ENCODE measurements around the gene TMEM248.
"Not testable (repeated sequence)": the region's sequence is repeated elsewhere in the genome, so short reads cannot be mapped to it uniquely, and the experiment has no call there.

The TMEM248 gene, protein sequence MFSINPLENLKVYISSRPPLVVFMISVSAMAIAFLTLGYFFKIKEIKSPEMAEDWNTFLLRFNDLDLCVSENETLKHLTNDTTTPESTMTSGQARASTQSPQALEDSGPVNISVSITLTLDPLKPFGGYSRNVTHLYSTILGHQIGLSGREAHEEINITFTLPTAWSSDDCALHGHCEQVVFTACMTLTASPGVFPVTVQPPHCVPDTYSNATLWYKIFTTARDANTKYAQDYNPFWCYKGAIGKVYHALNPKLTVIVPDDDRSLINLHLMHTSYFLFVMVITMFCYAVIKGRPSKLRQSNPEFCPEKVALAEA

DNA sequence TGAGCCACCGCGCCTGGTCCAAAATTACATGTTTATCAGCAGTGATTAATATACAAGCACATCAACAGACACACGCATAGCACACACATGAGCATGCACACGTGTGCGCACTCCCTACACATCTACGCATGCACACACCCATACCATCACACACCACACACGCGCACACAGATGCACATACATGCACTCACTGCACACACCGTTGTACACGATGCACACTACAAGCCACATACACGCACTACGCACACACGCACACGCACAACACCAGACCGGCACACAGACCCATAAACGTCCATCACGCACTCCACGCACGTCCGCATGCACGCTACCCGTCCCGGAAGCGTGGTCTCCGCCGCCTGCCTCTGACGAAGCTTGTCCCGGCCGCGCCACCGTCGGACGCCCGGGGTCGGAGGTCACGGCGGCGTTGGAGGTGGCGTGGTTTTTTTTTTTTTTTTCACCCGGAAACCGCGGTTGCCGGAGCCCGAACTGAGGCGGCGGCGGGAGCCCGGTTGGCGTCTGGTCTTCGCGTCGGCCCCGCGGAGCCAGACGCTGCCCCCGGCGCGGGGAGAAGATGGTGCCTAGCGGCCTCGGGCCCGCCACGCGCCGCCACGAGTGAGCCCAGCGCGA lies at the start of gene TMEM248:
Gene TMEM248 (plus strand): TSS at position 457 of the 627 bp plus-strand sequence. CDS start 20,641 bp downstream, outside the sequence.
- DNase-seq: peak; percentile 72 to 76

DNA sequence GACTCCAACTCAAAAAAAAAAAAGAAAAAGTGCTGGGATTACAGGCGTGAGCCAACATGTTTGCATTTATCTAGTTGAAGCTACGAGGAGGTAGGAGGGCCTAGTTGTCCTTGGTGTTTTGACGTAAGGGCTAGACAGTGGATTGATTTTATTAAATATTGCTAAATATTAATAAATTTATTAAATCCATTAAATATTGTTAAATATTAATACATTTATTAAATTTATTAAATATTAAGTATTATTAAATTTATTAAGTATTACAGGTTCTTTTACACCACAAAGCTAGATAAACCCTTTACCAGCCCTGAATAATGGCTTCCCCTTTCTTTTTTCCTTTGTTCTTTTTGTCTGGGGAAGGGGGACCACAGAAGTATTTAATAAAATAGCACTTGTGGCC lies 47.5 kb upstream of the TMEM248 start:
- no peak for DNase-seq

DNA sequence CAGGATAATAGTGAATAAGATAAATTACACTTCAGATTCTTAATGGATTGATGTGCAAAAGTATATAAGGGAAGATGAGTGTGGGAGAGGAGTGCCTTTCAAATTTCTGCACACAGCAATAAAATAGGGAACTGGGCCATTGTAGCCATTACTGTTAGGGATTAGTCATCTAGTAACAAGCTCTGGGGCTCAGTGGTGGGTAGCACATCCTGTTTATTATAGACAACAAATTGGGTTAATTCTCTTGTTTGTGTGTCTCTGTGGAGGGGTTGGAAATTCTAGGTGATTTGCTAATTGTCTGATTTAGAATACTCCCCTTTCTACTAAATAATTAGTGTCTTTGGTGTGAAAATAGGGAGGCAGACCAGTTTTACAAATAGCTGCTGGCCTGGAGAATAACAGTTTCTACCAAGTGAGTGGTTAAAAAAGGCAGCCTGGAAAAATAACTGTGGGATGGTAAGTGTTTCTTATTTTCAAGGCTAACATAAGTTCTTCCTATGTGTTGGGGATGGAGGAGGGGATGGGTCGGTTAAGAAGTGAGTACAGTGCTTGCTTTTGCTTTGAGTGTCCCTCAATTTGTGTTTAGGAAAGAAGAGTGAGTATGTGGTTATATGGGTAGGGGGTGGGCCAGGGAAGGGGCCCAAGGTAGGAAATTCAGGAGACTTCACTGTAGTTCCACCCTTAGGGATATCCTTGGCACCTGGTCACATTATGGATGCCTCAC lies 43.3 kb upstream of the TMEM248 start:
- peak in 1 of 2 donors; percentile 32 for DNase-seq

DNA sequence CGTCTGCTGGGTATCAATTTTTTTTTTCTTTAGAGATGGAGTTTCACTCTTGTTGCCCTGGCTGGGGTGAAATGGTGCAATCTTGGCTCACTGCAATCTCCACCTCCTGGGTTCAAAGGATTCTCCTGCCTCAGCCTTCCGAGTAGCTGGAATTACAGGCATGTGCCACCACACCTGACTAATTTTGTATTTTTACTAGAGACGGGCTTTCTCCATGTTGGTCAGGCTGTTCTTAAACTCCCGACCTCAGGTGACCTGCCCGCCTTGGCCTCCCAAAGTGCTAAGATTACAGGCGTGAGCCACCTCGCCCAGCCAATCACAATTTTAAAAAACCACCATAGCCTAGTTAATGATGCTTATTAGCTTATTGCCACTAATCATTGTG lies 42.7 kb upstream of the TMEM248 start:
- DNase-seq: not testable (repeated sequence)

DNA sequence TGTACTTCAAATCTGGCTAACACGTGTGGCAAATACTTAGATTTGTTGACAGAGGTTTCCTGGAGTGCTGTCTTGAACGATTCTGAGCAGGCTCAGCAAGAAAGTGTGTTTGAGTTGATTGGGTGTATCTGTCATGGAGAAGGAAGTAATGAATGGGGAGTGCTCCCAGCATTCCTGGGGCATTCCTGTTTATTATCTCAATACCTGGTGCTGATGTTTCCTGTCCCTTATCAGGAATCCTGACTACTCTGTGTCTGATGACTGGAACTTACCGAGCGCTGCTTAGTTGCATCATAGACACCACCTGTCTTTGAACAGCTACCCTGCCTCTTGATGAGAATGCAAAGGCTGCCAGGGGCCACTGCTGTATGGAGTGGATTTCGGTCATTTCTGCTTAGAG lies 41.0 kb upstream of the TMEM248 start:
- DNase-seq: no peak

DNA sequence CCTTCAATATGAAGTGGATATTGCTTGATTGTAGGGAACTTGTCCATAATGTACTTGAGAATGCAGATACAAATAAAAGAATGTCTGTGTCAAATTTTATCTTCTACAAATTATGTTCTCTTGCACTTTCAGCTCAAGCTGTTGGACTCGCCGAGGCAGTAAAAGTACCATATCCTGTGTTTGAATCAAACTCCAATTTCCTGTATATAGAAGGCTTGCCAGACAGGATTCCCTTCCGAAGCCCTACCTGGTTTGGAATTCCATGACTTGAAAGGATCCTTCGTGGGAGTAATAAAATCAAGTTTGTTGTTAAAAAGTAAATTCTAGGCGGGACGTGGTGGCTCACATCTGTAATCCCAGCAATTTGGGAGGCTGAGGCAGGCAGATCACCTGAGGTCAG lies 40.4 kb upstream of the TMEM248 start:
- DNase-seq: not testable (repeated sequence)

DNA sequence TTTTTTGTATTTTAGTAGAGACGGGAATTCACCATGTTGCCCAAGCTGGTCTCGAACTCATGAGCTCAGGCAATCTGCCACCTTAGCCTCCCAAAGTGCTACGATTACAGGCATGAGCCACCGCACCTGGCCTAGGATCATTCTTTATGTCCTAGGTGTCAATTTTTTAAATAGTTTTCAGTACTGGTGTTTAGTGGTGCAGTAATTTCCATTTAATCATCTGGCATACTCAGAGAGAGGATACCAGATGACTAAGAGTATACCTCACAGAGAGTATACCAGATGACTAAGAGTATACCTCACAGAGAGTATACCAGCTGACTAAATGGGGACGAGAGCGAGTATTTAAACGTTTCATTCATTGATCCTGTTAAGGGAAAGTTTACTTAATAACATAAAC lies 37.3 kb upstream of the TMEM248 start:
- no peak for DNase-seq

DNA sequence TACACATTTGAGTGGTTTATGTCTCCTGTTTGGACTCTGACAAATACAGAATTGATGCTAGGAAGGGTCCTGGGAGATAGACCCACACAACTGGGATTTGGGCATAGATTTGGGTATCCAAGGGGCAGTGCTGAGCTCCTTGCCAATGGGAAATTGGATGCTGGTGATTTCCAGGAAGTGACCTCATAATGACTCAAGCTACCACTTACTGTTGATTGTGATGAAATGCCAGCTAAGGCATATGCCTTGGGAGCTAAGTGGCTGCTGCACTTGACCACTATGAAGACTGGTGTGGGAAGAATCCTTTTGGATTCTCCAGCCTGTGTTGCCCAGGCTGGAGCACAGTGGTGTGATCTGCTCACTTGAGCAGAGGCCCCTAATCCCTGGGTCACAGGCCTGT lies 36.5 kb upstream of the TMEM248 start:
- not testable (repeated sequence) for DNase-seq

DNA sequence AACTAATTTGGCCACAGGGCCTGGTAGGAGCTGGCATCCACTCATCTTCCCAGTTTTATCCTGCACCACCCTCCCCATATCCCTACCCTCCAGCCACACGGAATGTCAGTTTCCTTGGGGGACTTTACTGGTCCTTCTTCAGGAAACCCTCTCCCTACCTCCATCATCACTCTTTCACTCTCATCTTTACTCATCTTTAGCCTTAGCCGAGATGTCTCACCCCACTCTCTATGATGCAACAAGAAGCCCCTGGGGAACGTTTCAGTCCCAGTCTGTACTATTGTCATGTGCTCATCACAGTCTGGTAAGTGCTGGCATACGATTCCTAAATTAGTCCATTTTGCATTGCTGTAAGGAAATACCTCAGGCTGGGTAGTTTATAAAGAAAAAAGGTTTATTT lies 34.9 kb upstream of the TMEM248 start:
- DNase-seq: no peak

DNA sequence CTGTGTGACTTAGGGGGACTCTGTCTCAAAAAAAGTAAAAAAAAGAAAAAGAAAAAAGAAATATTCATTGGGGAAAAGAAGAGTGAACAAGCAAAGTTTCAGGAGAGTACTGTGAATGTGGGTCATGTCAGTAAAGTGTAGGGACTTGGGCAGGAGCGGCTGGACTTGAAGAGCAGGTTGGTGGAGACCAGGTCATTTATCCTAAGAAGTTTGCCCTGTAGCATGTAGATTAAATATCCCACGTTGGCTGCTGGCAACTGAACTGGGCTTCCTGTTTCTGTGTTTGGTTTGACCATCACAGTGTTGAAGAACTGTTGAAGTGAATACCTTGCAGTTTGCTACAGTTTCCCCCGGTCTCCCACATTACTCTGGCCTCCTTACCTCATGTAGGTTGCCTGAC lies 32.8 kb upstream of the TMEM248 start:
- not testable (repeated sequence) for DNase-seq

DNA sequence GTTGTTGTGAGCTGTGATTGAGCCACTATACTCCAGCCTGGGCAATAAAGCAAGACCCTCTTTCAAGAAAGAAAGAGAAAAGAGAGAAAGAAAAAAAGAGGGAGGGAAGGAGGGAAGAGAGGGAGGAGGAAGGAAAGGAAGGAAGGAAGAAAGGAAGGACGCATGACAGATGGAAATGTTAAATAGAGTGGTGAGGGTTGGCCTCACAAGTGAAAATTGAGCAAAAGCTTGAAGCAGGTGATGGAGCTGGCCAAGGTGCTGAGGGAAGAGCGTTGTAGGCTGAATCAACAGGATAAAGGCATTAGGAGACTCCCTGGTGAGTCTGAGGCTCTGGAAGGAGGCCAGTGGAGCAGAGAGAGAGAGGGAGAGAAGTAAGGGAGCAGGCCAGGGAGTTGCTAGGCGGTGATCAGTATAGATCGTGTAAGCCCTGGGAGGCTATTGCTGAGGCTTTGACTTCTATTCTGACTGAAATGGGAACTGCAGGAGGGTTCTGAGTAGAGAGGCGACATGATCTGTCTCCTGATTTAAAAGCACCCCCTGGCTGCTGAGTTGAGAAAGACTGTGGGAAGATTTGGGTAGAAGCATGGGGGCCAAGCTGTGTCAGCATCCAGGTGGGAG lies 26.5 kb upstream of the TMEM248 start:
- peak in 1 of 2 donors; percentile 12 for DNase-seq

DNA sequence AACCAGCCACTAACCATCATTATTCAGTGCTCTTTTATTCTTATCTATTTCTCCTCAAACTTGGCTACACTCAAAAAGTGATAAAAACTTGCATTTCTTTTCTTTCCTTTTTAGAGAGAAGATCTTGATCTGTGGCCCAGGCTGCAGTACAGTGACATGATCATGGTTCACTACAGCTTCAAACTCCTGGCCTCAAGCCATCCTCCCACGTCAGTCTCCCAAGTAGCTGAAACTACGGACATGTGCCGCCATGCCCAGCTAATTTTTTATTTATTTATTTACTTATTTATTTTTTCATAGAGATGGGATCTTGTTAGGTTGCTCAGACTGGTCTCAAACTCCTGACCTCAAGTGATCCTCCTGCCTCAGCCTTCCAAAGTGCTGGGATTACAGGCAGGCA lies 24.6 kb upstream of the TMEM248 start:
- DNase-seq: no peak

DNA sequence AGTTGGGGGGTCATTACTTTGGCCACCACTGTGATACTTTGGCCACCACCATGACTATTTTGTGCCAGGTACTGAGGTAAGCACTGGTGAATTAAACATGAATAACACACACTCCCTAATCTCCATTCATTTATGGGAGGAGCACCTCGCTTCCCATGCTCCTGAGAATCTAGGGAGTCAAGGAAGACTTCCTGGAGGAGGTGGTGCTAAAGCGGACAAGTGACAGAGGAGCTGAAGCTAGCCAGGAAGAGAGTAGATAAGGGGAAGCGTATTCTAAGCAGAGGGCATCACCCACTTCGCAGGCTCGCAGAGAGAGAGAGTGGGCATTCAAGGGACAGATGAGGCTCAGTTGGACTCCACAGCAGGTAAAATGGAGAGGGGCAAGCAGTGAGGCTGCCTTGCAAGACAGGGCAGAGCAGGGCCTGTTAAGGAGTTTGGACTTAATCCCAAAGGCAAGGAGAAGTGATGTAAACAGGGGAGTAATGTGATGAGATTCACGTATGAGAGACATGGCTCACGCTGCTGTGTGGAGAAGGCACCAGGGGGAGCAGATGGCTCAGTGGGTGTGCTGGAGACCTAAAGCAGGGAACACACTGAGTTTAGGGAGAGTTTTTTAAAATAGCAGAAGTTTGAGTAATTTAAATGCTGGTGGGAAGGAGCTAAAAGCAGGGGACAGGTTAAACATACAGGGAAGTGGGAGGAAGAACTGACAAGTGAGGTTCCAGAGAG lies 21.3 kb upstream of the TMEM248 start:
- DNase-seq: no peak

DNA sequence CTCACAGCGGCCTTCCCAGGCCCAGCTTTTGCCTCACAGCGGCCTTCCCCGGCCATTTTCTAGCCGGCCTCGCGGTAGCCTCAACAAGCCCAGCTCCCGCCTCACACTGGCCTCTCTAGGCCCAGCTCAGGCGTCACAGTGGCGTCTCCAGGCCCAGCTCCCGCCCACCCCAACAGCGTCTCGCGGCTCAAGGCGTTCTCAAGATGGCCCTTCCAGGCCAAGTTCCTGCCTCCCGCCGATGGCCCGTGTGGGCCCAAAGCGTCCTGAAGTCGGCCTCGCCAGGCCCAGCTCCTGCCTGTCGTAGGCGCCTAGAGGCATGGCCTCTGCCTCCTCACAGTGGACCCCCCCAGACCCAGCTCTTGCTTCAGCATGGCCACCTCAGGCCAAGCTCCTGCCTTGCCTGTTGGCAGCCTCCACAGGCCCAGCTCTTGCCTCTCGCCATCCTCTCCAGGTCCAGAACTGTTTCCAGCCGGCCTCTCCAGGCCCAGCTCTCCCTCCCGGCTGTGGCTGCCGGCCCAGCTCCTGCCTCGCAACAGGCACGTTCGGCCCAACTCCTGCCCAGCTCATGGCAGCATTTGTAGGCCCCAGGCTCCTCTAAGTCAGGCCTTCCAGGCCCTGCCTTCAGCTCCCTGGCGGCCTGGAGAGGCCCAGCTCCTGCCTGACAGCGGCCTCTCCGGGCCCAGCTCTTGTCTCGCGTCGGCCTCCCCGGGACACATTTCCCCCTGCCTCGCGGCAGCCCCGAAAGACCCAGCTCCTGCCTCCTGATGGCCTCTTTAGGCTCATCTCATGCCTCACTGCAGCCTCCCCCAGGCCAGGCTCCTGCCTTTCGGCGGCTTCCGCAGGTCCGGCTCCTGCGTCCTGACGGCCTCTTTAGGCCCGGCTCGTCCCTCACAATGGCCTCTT lies 18.8 kb upstream of the TMEM248 start:
- DNase-seq: no peak

DNA sequence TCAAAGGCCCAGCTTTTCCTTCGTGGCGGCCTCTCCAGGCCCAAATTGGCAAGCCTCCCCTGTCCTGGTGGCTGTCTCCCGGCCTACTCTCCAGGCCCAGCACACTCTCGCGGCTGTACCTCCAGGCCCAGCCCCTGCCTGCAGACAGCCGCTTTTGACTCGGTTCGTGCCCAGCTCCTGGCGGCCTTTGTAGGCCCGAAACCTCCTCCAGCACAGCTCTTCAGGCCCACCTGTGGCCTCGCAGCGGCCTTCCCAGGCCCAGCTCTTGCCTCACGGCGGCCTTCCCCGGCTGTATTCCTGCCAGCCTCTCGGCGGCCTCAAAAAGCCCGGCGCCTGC lies 18.2 kb upstream of the TMEM248 start:
- no peak for DNase-seq

DNA sequence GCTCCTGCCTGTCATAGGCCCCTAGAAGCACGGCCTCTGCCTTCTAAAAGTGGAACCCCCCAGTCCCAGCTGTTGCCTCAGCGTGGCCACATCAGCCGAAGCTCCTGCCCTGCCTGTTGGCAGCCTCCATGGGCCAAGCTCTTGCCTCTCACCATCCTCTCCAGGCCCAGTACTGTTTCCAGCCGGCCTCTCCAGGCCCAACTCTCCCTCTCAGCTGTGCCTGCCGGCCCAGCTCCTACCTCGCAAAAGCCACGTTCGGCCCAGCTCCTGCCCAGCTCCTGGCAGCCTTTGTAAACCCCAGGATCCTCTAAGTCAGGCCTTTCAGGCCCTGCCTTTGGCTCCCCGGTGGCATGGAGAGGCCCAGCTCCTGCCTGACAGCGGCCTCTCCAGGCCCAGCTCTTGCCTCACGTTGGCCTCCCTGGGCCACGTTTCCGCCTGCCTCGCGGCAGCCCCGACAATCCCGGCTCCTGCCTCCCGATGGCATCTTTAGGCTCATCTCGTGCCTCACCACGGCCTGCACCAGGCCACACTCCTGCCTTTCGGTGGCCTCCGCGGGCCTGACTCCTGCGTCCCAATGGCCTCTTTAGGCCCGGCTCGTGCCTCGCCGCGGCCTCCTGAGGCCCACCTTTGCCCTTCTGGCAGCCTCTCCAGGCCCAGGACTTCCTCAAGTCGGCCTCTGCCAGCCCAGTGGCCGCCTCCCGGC lies 17.5 kb upstream of the TMEM248 start:
- no peak for DNase-seq

DNA sequence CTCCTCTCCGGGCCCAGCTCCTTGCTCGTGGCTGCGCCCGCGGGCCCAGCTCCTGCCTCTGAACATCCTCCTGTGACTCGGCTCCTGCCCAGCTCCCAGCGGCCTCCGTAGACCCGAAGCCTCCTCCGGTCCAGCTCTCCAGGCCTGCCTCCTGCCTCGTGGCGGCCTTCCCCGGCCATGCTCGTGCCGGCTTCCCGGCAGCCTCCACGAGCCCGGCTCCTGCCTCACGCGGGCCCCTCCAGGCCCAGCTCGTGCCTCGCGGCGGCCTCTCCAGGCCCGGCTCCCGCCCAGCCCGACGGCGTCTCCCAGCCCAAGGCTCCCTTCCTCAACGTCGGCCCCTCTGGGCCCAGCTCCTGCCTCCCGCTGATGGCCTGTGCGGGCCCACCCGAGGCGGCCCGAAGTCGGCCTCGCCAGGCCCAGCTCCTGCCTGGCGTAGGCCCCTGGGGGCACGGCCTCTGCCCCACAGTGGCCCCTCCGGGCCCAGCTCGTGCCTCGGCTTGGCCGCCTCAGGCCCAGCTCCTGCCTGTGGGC lies 16.9 kb upstream of the TMEM248 start:
- DNase-seq: no peak

DNA sequence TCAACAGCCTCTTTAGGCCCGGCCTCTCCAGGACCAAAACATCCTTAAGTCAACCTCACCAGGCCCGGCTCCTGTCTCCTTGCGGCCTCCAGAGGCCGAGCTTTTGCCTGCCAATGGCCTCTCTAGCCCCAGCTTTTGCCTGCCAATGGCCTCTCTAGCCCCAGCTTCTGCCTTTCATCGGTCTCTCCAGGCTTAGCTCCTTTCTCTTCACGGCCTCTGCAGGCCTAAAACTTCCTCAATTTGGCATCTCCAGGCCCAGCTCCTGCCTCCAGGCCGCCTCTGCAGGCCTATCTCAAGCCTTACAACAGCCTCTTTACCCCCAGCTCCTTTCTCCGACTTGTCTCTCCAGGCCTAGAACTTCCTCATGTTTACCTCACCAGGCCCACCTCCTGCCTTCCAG lies 15.7 kb upstream of the TMEM248 start:
- no peak for DNase-seq

DNA sequence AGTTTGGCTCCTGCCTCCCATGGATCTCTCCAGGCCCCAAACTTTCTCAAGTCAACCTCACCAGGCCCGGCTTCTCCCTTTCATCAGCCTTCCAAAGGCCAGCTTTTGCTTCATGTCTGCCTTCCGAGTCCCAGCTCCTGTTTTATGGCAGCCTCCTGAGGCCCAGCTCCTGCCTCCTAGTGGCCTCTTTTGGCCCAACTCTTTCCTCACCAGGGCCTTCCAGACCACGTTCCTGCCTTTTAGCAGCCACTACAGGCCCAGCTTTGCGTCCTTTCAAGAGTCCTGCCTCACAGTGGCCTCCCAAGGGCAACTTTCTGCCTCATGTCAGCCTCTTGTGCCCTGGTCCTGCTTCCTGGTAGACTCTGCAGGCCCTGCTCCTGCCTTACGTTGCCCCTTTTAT lies 15.3 kb upstream of the TMEM248 start:
- DNase-seq: no peak

DNA sequence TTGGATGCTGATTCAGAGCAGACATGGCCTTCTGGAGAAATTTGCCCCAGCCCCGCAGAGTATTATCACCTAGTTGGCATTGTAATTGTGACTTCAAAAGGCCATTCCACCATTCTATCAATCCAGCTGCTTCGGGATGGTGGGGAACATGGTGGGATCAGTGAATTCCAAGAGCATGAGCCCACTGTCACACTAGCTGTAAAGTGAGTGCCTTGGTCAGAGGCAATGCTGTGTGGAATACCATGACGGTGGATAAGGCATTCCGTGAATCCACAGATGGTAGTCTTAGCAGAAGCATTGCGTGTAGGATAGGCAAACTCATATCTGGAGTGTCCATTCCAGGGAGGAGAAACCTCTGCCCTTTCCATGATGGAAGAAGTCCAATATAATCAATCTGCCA lies 13.3 kb upstream of the TMEM248 start:
- DNase-seq: no peak

DNA sequence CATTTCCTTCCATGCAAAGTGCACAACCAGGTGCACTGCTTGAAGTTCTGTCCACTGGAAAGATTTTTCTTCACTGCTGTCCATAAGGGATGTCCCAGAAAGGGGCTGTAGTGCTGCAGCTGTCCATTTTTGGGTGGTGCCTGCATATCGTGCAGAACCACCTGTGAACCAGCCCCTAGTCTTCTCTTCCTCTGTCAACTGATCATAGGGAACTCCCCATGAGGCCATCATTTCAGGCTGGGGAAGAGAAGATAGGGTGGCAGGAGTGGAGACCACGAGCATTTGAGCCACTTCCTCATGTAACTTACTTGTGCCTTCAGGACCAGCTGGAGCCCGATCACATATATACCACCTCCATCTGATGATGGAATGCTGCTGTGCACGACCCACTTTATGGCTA lies 12.4 kb upstream of the TMEM248 start:
- not testable (repeated sequence) for DNase-seq

Data from bone marrow (tissue), 2 donors.